HEK293 (cell line): ENCODE results near the gene KIAA0232.

Experiments used
- CTCF ChIA-PET: fragments of 350-600 bp; formaldehyde crosslinking; extraction: SDS; loops from one replicate; lab custom pipeline; 2021; ENCODE audit warnings: antibody characterized with exemption; lab: Yijun Ruan, JAX
- POLR2A ChIA-PET: fragments of 300-600 bp; formaldehyde crosslinking; extraction: SDS; loops from one replicate; lab custom pipeline; 2020; ENCODE audit warnings: antibody characterized with exemption, inconsistent platforms; lab: Yijun Ruan, JAX
- H3K27ac ChIP-seq: fragments of 200-500 bp; sonication (Bioruptor generic); 2 replicates; pipeline ENCODE4 v1.5.1; 2014; ENCODE audit warnings: low read depth, low read length, control low read depth, inconsistent platforms; ENCODE audit errors: extremely low read depth
- H3K36me3 ChIP-seq, 2 experiments: fragments of 200-500 bp in 1 of 2; sonication (Bioruptor generic) in 1 of 2; 1 replicate in 1 of 2; 2 replicates in 1 of 2; pipeline ENCODE4 v1.5.1; 2014 to 2017; ENCODE audit warnings: inconsistent platforms in 2 of 2, low read length in 2 of 2; ENCODE audit not compliant: control insufficient read depth in 2 of 2, insufficient read depth in 1 of 2
- H3K4me1 ChIP-seq: fragments of 200-500 bp; sonication (Bioruptor generic); 2 replicates; pipeline ENCODE4 v1.5.1; 2014; ENCODE audit warnings: mild to moderate bottlenecking, low read length, inconsistent platforms; ENCODE audit not compliant: control insufficient read depth, insufficient read depth
- H3K4me3 ChIP-seq: 2 replicates; pipeline ENCODE4 v1.5.1; 2011; ENCODE audit warnings: low read depth, mild to moderate bottlenecking, control low read depth, low read length, moderate library complexity
- H3K9me3 ChIP-seq: fragments of 200-500 bp; sonication (Bioruptor generic); 2 replicates; pipeline ENCODE4 v1.5.1; 2014; ENCODE audit warnings: low read depth, low read length, inconsistent platforms; ENCODE audit not compliant: control insufficient read depth, insufficient read depth
- KLF1 ChIP-seq: fragments of 450-650 bp; formaldehyde crosslinking; IDR thresholded peaks from 2 replicates; pipeline ENCODE4 v1.5.1; 2016; ENCODE audit warnings: missing biosample characterization, missing genetic modification characterization
- SCRT1 ChIP-seq: fragments of 450-650 bp; formaldehyde crosslinking; IDR thresholded peaks from 2 replicates; pipeline ENCODE4 v1.5.1; 2016; ENCODE audit warnings: missing biosample characterization, missing genetic modification characterization, borderline replicate concordance
- SP3 ChIP-seq: fragments of 450-650 bp; formaldehyde crosslinking; IDR thresholded peaks from 2 replicates; pipeline ENCODE4 v1.5.1; 2016; ENCODE audit warnings: missing biosample characterization, missing genetic modification characterization
- SP7 ChIP-seq: fragments of 450-650 bp; formaldehyde crosslinking; IDR thresholded peaks from 2 replicates; pipeline ENCODE4 v1.5.1; 2016; ENCODE audit warnings: missing biosample characterization, missing genetic modification characterization
- ZBTB48 ChIP-seq: fragments of 450-650 bp; formaldehyde crosslinking; IDR thresholded peaks from 2 replicates; pipeline ENCODE4 v1.5.1; 2016; ENCODE audit warnings: missing biosample characterization, missing genetic modification characterization
- ZFP3 ChIP-seq: fragments of 450-650 bp; formaldehyde crosslinking; IDR thresholded peaks from 2 replicates; pipeline ENCODE4 v1.5.1; 2016; ENCODE audit warnings: low read depth, missing biosample characterization, missing genetic modification characterization
- ZFP37 ChIP-seq: fragments of 450-650 bp; formaldehyde crosslinking; IDR thresholded peaks from 2 replicates; pipeline ENCODE4 v1.5.1; 2016; ENCODE audit warnings: missing biosample characterization, missing genetic modification characterization
- ZNF10 ChIP-seq: fragments of 450-650 bp; formaldehyde crosslinking; IDR thresholded peaks from 2 replicates; pipeline ENCODE4 v1.5.1; 2017; ENCODE audit warnings: missing biosample characterization, missing genetic modification characterization
- ZNF155 ChIP-seq: fragments of 450-650 bp; formaldehyde crosslinking; IDR thresholded peaks from 2 replicates; pipeline ENCODE4 v1.5.1; 2016; ENCODE audit warnings: missing biosample characterization, missing genetic modification characterization
- ZNF169 ChIP-seq: fragments of 450-650 bp; formaldehyde crosslinking; IDR thresholded peaks from 2 replicates; pipeline ENCODE4 v1.5.1; 2016; ENCODE audit warnings: missing biosample characterization, missing genetic modification characterization
- ZNF292 ChIP-seq: fragments of 450-650 bp; formaldehyde crosslinking; IDR thresholded peaks from 2 replicates; pipeline ENCODE4 v1.5.1; 2016; ENCODE audit warnings: low read depth, missing biosample characterization, missing genetic modification characterization, borderline replicate concordance
- ZNF354C ChIP-seq: fragments of 450-650 bp; formaldehyde crosslinking; IDR thresholded peaks from 2 replicates; pipeline ENCODE4 v1.5.1; 2016; ENCODE audit warnings: missing biosample characterization, missing genetic modification characterization, low read depth, borderline replicate concordance
- ZNF501 ChIP-seq: fragments of 450-650 bp; formaldehyde crosslinking; IDR thresholded peaks from 2 replicates; pipeline ENCODE4 v1.5.1; 2016; ENCODE audit warnings: missing biosample characterization, missing genetic modification characterization
- ZNF514 ChIP-seq: fragments of 450-650 bp; formaldehyde crosslinking; IDR thresholded peaks from 2 replicates; pipeline ENCODE4 v1.5.1; 2016; ENCODE audit warnings: missing biosample characterization, missing genetic modification characterization
- ZNF654 ChIP-seq: fragments of 450-650 bp; formaldehyde crosslinking; IDR thresholded peaks from 2 replicates; pipeline ENCODE4 v1.5.1; 2016; ENCODE audit warnings: low read depth, missing biosample characterization, missing genetic modification characterization
- ZSCAN30 ChIP-seq: fragments of 450-650 bp; IDR thresholded peaks from 2 replicates; pipeline ENCODE4 v1.5.1; 2018; ENCODE audit warnings: missing biosample characterization, mild to moderate bottlenecking, missing genetic modification characterization, moderate library complexity
- TF ChIP-seq, protein P1 (sequence below): fragments of 450-650 bp; formaldehyde crosslinking; IDR thresholded peaks from 2 replicates; pipeline ENCODE4 v1.5.1; 2016; ENCODE audit warnings: missing biosample characterization, missing genetic modification characterization
- TF ChIP-seq, protein P2 (sequence below): fragments of 450-650 bp; formaldehyde crosslinking; IDR thresholded peaks from 2 replicates; pipeline ENCODE4 v1.5.1; 2016; ENCODE audit warnings: missing biosample characterization, missing genetic modification characterization
- TF ChIP-seq, protein P3 (sequence below): fragments of 450-650 bp; formaldehyde crosslinking; IDR thresholded peaks from 2 replicates; pipeline ENCODE4 v1.5.1; 2016; ENCODE audit warnings: missing biosample characterization, missing genetic modification characterization

KIAA0232 gene

DNA sequence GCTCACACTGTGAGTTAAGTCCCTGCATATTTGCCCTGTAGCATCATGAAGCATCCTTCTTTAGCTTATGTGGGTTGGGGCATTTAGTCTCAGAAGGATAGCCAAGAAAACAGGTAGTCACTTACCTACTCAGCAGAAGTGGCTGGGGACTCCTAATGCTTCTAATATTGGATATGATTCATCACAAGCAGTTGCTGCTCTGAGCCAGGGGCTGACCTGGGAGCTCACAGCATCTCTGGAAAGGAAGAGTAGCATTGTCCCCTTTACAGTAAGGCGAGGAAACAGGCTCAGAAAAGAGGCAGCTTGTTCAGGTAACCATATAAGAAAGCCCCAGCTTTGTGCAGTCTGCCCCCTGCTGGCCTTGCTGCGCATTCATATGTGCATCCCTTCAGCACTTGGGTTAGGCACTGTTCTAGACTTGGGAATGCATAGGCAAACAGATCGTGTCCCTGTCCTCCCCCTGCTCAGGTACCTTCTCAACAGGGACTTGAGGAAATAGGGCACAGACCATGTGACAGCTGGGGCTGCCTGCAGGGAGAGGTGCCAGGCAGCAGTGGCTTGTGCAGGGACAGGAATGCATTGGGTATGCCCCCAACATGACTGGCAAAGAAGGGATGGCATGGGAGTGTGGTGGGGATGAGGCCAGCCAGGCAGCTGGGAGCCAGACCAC lies 91.4 kb downstream of the KIAA0232 start:
- Histone ChIP-seq H3K4me1 (no peaks in the 10 kb centered on the region), H3K27ac (no peak overlapping the region), H3K36me3 (peaks cover 0 to 81% of the 10 kb centered on the region in 2 experiments; a peak in 2 of 3 replicates), H3K4me3 (no peak overlapping the region), H3K9me3 (no peaks in the 10 kb centered on the region)
- ChIA-PET CTCF (interaction anchor here (0.6 to 5.3 kb wide), 40 partner anchors 10 to 545 kb away, joined by 3 to 111 read pairs (median 4); partner anchors contain the start of genes BLOC1S4 and TBC1D14), POLR2A (interaction anchor here (1.1 kb wide), 1 partner anchor 153 kb away, joined by 3 read pairs; no protein-coding TSS in a partner anchor)
- TF ChIP-seq KLF1 (no peak), ZNF654 (tag by site-specific recombination) (peak; percentile 47), ZNF292 (tag by site-specific recombination) (no peak)
- TF ChIP-seq, protein P1, sequence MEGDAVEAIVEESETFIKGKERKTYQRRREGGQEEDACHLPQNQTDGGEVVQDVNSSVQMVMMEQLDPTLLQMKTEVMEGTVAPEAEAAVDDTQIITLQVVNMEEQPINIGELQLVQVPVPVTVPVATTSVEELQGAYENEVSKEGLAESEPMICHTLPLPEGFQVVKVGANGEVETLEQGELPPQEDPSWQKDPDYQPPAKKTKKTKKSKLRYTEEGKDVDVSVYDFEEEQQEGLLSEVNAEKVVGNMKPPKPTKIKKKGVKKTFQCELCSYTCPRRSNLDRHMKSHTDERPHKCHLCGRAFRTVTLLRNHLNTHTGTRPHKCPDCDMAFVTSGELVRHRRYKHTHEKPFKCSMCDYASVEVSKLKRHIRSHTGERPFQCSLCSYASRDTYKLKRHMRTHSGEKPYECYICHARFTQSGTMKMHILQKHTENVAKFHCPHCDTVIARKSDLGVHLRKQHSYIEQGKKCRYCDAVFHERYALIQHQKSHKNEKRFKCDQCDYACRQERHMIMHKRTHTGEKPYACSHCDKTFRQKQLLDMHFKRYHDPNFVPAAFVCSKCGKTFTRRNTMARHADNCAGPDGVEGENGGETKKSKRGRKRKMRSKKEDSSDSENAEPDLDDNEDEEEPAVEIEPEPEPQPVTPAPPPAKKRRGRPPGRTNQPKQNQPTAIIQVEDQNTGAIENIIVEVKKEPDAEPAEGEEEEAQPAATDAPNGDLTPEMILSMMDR (tag by site-specific recombination) = peak; percentile 37; the same call in 1 of the 2 replicates

DNA sequence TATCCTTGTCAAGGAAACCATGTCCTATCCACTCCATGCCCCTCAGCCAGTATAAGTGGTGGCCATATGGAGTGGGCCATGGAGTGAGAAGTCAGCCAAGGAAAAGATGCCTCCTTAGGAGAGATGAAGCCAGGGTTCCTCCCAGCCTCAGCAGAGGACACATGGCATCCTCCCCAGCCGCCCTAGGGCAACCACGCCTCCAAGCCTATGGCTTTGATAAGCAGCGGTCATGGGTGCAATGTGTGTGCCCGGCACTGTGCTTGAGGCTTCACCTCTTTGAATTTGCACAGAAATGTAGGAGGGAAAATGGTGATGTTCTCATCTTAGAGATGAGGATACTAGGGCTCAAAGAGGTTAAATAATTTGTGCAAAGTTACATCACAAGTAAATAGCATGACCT lies 92.5 kb downstream of the KIAA0232 start:
- H3K4me3 ChIP-seq = no peak overlapping the region
- POLR2A ChIA-PET = no interaction called here
- no peaks in the 10 kb centered on the region for H3K9me3 ChIP-seq
- peaks cover 0 to 84% of the 10 kb centered on the region in 2 experiments; a peak in 2 of 3 replicates for H3K36me3 ChIP-seq
- no peaks in the 10 kb centered on the region for H3K4me1 ChIP-seq
- no peak overlapping the region for H3K27ac ChIP-seq
- TF ChIP-seq SCRT1 (tag by site-specific recombination) (no peak), ZBTB48 (tag by site-specific recombination) (no peak), SP3 (tag by site-specific recombination) (no peak), ZNF514 (tag by site-specific recombination) (no peak), ZNF10 (tag by site-specific recombination) (no peak), ZNF155 (tag by site-specific recombination) (no peak)
- TF ChIP-seq, all 188 proteins: peak for 0
- CTCF ChIA-PET = interaction anchor here (1.0 to 5.3 kb wide), 4 partner anchors 9 to 156 kb away, joined by 3 to 111 read pairs (median 23); partner anchors contain the start of gene BLOC1S4

DNA sequence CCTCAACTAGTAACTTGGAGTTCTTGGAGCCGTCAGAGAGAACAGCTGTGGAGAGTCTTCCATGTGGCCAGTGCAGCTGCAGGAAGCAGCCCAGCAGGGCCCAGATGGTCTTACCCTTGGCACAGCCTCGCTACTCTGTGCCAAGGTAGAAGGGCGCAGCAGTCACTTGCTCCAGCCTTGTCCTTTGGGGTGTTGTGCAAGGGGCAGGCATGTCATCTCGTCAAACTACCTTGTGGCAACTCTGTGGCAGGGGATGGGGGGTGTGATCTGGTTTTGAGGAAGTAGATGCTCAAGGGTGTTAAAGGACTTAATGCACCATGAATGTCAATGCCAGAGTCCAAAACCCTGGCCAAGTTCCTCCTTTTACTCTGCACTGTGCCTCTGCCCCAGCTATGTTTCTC lies 92.9 kb downstream of the KIAA0232 start:
- Histone ChIP-seq H3K9me3 (no peaks in the 10 kb centered on the region), H3K4me3 (no peak overlapping the region), H3K36me3 (peaks cover 0 to 86% of the 10 kb centered on the region in 2 experiments; a peak in 2 of 3 replicates), H3K27ac (no peak overlapping the region), H3K4me1 (no peaks in the 10 kb centered on the region)
- CTCF ChIA-PET = interaction anchor here (5.3 kb wide), 1 partner anchor 156 kb away, joined by 111 read pairs; the partner anchor contains the start of gene BLOC1S4
- POLR2A ChIA-PET = no interaction called here
- TF ChIP-seq ZFP37 (tag by site-specific recombination) = no peak
- no peak for TF ChIP-seq ZSCAN30 (tag by site-specific recombination)
- TF ChIP-seq, protein P2, sequence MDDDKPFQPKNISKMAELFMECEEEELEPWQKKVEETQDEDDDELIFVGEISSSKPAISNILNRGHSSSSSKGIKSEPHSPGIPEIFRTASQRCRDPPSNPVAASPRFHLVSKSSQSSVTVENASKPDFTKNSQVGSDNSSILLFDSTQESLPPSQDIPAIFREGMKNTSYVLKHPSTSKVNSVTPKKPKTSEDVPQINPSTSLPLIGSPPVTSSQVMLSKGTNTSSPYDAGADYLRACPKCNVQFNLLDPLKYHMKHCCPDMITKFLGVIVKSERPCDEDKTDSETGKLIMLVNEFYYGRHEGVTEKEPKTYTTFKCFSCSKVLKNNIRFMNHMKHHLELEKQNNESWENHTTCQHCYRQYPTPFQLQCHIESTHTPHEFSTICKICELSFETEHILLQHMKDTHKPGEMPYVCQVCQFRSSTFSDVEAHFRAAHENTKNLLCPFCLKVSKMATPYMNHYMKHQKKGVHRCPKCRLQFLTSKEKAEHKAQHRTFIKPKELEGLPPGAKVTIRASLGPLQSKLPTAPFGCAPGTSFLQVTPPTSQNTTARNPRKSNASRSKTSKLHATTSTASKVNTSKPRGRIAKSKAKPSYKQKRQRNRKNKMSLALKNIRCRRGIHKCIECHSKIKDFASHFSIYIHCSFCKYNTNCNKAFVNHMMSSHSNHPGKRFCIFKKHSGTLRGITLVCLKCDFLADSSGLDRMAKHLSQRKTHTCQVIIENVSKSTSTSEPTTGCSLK (tag by site-specific recombination) = no peak
- no peak for TF ChIP-seq ZFP3
- TF ChIP-seq, protein P1 (tag by site-specific recombination) = no peak
- TF ChIP-seq SP7 (tag by site-specific recombination) = no peak
- TF ChIP-seq, protein P3, sequence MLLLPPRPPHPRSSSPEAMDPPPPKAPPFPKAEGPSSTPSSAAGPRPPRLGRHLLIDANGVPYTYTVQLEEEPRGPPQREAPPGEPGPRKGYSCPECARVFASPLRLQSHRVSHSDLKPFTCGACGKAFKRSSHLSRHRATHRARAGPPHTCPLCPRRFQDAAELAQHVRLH (tag by site-specific recombination) = no peak
- TF ChIP-seq ZNF501 = no peak
- no peak for TF ChIP-seq ZNF354C
- TF ChIP-seq ZNF169 (tag by site-specific recombination) = no peak
- TF ChIP-seq ZNF514 (tag by site-specific recombination) = no peak
